ENCODE results near the gene FBXW10. TPM values are rescaled to one million over a fixed set of nuclear protein-coding genes. Genes with fewer than 3 reads are reported as not detected.
"Not testable (repeated sequence)": the region's sequence is repeated elsewhere in the genome, so short reads cannot be mapped to it uniquely, and the experiment has no call there.

FBXW10 gene
- total and polyA plus RNA-seq, 7 donors = 0.07 to 1.3 (median 0.35) TPM

GRCh38 chr17:18753829-18754409 lies 10.1 kb downstream of the FBXW10 start:
- H3K36me3 ChIP-seq (ENCODE audit: insufficient read depth in 1 of 2, low read depth in 1 of 2); DNase-seq; H3K9me3 ChIP-seq; H3K4me3 ChIP-seq; H3K4me1 ChIP-seq; intact Hi-C loops (cut with DNase I); H3K27me3 ChIP-seq (ENCODE audit: insufficient read depth in 3 of 3, low read length in 2 of 3); H3K27ac ChIP-seq: not testable (repeated sequence)
- WGBS, 3 donors = 83 to 87% (median 85%) methylated on average over 5 of the region's 6 CpGs
- ATAC-seq = peak in 2 of 4 donors; percentile 68 to 71

GRCh38 chr17:18755969-18756368 lies 12.1 kb downstream of the FBXW10 start:
- intact Hi-C loops (cut with DNase I); H3K27me3 ChIP-seq (ENCODE audit: insufficient read depth in 3 of 3, low read length in 2 of 3); H3K4me1 ChIP-seq; ATAC-seq; H3K27ac ChIP-seq; DNase-seq; H3K36me3 ChIP-seq (ENCODE audit: insufficient read depth in 1 of 2, low read depth in 1 of 2); H3K9me3 ChIP-seq; H3K4me3 ChIP-seq: not testable (repeated sequence)
- 74 to 84% (median 81%) methylated on average over 4 of the region's 4 CpGs for WGBS, 3 donors

- H3K27me3 ChIP-seq (ENCODE audit: insufficient read depth in 3 of 3, low read length in 2 of 3); H3K27ac ChIP-seq; H3K4me3 ChIP-seq; H3K36me3 ChIP-seq (ENCODE audit: insufficient read depth in 1 of 2, low read depth in 1 of 2); H3K9me3 ChIP-seq; H3K4me1 ChIP-seq; DNase-seq; intact Hi-C loops (cut with DNase I); ATAC-seq: not testable (repeated sequence)
- WGBS, 3 donors = 87 to 92% (median 91%) methylated on average over 8 of the region's 8 CpGs
Measured at GRCh38 chr17:18757368-18758044, 13.7 kb downstream of the FBXW10 start.

GRCh38 chr17:18758344-18758743 lies 14.5 kb downstream of the FBXW10 start:
- H3K36me3 ChIP-seq (ENCODE audit: insufficient read depth in 1 of 2, low read depth in 1 of 2); H3K9me3 ChIP-seq; H3K27me3 ChIP-seq (ENCODE audit: insufficient read depth in 3 of 3, low read length in 2 of 3); DNase-seq; H3K4me3 ChIP-seq; intact Hi-C loops (cut with DNase I); H3K27ac ChIP-seq; ATAC-seq; H3K4me1 ChIP-seq: not testable (repeated sequence)
- 80 to 100% (median 93%) methylated on average over 1 of the region's 6 CpGs for whole genome bisulfite sequencing, 3 donors

- H3K4me1 ChIP-seq; H3K27me3 ChIP-seq (ENCODE audit: insufficient read depth in 3 of 3, low read length in 2 of 3); H3K4me3 ChIP-seq; intact Hi-C loops (cut with DNase I); H3K27ac ChIP-seq; DNase-seq; H3K9me3 ChIP-seq; ATAC-seq; H3K36me3 ChIP-seq (ENCODE audit: insufficient read depth in 1 of 2, low read depth in 1 of 2): not testable (repeated sequence)
- WGBS, 3 donors = 85 to 86% (median 86%) methylated on average over 4 to 6 of the region's 6 CpGs
Measured at GRCh38 chr17:18760221-18760620, 16.4 kb downstream of the FBXW10 start.

GRCh38 chr17:18770572-18770971 lies 26.7 kb downstream of the FBXW10 start:
- ATAC-seq; intact Hi-C loops (cut with DNase I); H3K36me3 ChIP-seq (ENCODE audit: insufficient read depth in 1 of 2, low read depth in 1 of 2); H3K4me1 ChIP-seq; H3K27me3 ChIP-seq (ENCODE audit: insufficient read depth in 3 of 3, low read length in 2 of 3); H3K4me3 ChIP-seq; DNase-seq; H3K9me3 ChIP-seq; H3K27ac ChIP-seq: not testable (repeated sequence)
- 86 to 96% (median 94%) methylated on average over 3 to 4 of the region's 4 CpGs for WGBS, 3 donors

GRCh38 chr17:18771066-18771465 lies 27.2 kb downstream of the FBXW10 start:
- intact Hi-C loops (cut with DNase I); H3K4me1 ChIP-seq: not testable (repeated sequence)
- 66 to 69% (median 68%) methylated on average over 4 of the region's 4 CpGs for WGBS, 3 donors

GRCh38 chr17:18772471-18772870 lies 28.6 kb downstream of the FBXW10 start:
- Histone ChIP-seq H3K9me3 (no peaks in the 10 kb centered on the region), H3K4me3 (no peak overlapping the region), H3K4me1 (no peaks in the 10 kb centered on the region), H3K27me3 (ENCODE audit: insufficient read depth in 3 of 3, low read length in 2 of 3) (no peaks in the 10 kb centered on the region), H3K27ac (no peak overlapping the region), H3K36me3 (ENCODE audit: insufficient read depth in 1 of 2, low read depth in 1 of 2) (no peaks in the 10 kb centered on the region)
- WGBS, 3 donors = 78 to 83% (median 83%) methylated on average over 7 of the region's 7 CpGs
- no peak for TF ChIP-seq CTCF (IDR thresholded peaks at IDR 0.05)
- intact Hi-C loops (cut with DNase I) = no loop called here
- ATAC-seq (no peak), DNase-seq (no peak)

More at GRCh38 chr17:18771066-18771465, 27.2 kb downstream of the FBXW10 start:
- not testable (repeated sequence) for H3K9me3 ChIP-seq; H3K27me3 ChIP-seq (ENCODE audit: insufficient read depth in 3 of 3, low read length in 2 of 3); ATAC-seq; H3K4me3 ChIP-seq; DNase-seq; H3K36me3 ChIP-seq (ENCODE audit: insufficient read depth in 1 of 2, low read depth in 1 of 2); H3K27ac ChIP-seq

GRCh38 chr17:18780991-18781718 lies 37.3 kb downstream of the FBXW10 start, which contains the start of gene TVP23B:
Gene TVP23B (plus strand): TSS chr17:18781183. CDS start chr17:18781294, 111 bp downstream.
- H3K4me1 ChIP-seq; H3K36me3 ChIP-seq (ENCODE audit: insufficient read depth in 1 of 2, low read depth in 1 of 2); intact Hi-C loops (cut with DNase I); H3K27me3 ChIP-seq (ENCODE audit: insufficient read depth in 3 of 3, low read length in 2 of 3); H3K9me3 ChIP-seq: not testable (repeated sequence)
- Histone ChIP-seq H3K27ac (peak within 1 kb of the TSS; percentile 81), H3K4me3 (peak within 1 kb of the TSS; percentile 71)
- WGBS, 3 donors = 0 to 1% (median 0%) methylated on average over 40 to 55 of the region's 56 CpGs
- ATAC-seq (peak; percentile 99 to 100 (median 100)), DNase-seq (peak; percentile 96 to 98)

- WGBS, 3 donors = 6 to 11% (median 8%) methylated on average over 2 to 3 of the region's 5 CpGs
- Histone ChIP-seq H3K4me3 (peak overlapping the region; percentile 71), H3K27ac (peak overlapping the region; percentile 81)
- ATAC-seq; H3K27me3 ChIP-seq (ENCODE audit: insufficient read depth in 3 of 3, low read length in 2 of 3); intact Hi-C loops (cut with DNase I); H3K36me3 ChIP-seq (ENCODE audit: insufficient read depth in 1 of 2, low read depth in 1 of 2); DNase-seq; H3K9me3 ChIP-seq; H3K4me1 ChIP-seq: not testable (repeated sequence)
Measured at GRCh38 chr17:18781805-18782204, 38.0 kb downstream of the FBXW10 start.
